GM12878 (cell line): ENCODE measurements around the gene WDR76. TPM values are rescaled to one million over a fixed set of nuclear protein-coding genes. Genes with fewer than 3 reads are reported as not detected.

Experiments used
- ATAC-seq: fragments of 200-7000 bp; cut with Tn5 transposase; 3 replicates; pipeline ENCODE4 v1.9.1; 2020; ENCODE audit warnings: mild to moderate bottlenecking, moderate library complexity
- BruUV-seq: library from RNA; stranded (reverse); fragments of 400-500 nt; replicated peaks from 2 replicates; lab custom pipeline; 2021; lab: Mats Ljungman, UMichigan
- CTCF ChIA-PET: fragments of 300-600 bp; sonication (Branson Sonifier 250); formaldehyde crosslinking; extraction: SDS; loops from one replicate; lab custom pipeline; 2021; ENCODE audit warnings: inconsistent platforms; lab: Yijun Ruan, JAX
- POLR2A ChIA-PET: fragments of 350-600 bp; formaldehyde crosslinking; extraction: SDS; loops from one replicate; lab custom pipeline; 2021; ENCODE audit warnings: inconsistent platforms; lab: Charles Lee
- RAD21 ChIA-PET: fragments of 300-600 bp; sonication (Branson Sonifier 250); formaldehyde crosslinking; loops from one replicate; lab custom pipeline; 2023; ENCODE audit warnings: antibody characterized with exemption; ENCODE audit not compliant: unreplicated experiment; lab: Charles Lee
- SMC1A ChIA-PET: fragments of 300-600 bp; sonication (Branson Sonifier 250); formaldehyde crosslinking; loops from one replicate; lab custom pipeline; 2023; ENCODE audit not compliant: unreplicated experiment, uncharacterized antibody; lab: Charles Lee
- DNase-seq: peaks from one replicate; pipeline ENCODE4 v3.0.0-alpha.2; 2011; ENCODE audit warnings: low read depth, low spot score
- FAIRE-seq: peaks from 3 replicates; lab custom pipeline; 2011; peaks lifted over from hg19 to GRCh38; lab: Jason Lieb, UNC
- H2AFZ ChIP-seq: 2 replicates; pipeline ENCODE4 v1.6.0; 2011; ENCODE audit warnings: low read depth, low read length, control low read depth; ENCODE audit not compliant: control insufficient read depth
- H3K27ac ChIP-seq: 2 replicates; pipeline ENCODE4 v1.5.1; 2011; ENCODE audit warnings: control low read depth; ENCODE audit not compliant: control insufficient read depth, insufficient read depth
- H3K27me3 ChIP-seq, 2 experiments: replicated peaks in 1 of 2; 2 replicates each; pipeline versions ENCODE4 v1.6.0 to v1.6.1; 2011; ENCODE audit warnings: low read length in 1 of 2; ENCODE audit not compliant: control insufficient read depth in 2 of 2, insufficient read depth in 2 of 2
- H3K36me3 ChIP-seq, 2 experiments: 2 replicates each; pipeline ENCODE4 v1.5.1; 2011; ENCODE audit warnings: low read length in 1 of 2; ENCODE audit not compliant: control insufficient read depth in 2 of 2, insufficient read depth in 2 of 2
- H3K4me1 ChIP-seq: 2 replicates; pipeline ENCODE4 v1.6.1; 2011; ENCODE audit warnings: mild to moderate bottlenecking, low read length, moderate library complexity, mixed read lengths; ENCODE audit not compliant: control insufficient read depth, insufficient read depth
- H3K4me2 ChIP-seq: 2 replicates; pipeline ENCODE4 v1.6.0; 2011; ENCODE audit warnings: control low read depth; ENCODE audit not compliant: control insufficient read depth, insufficient read depth
- H3K4me3 ChIP-seq: fragments of 200-600 bp; sonication (generic); 2 replicates; pipeline ENCODE4 v1.5.1; 2016
- H3K79me2 ChIP-seq: 2 replicates; pipeline ENCODE4 v1.6.0; 2011; ENCODE audit warnings: low read length; ENCODE audit not compliant: control insufficient read depth, insufficient read depth
- H3K9ac ChIP-seq: 2 replicates; pipeline ENCODE4 v1.8.0; 2011; ENCODE audit warnings: low read length, control low read depth, mixed read lengths; ENCODE audit not compliant: control insufficient read depth, insufficient read depth
- H3K9me3 ChIP-seq: replicated peaks from 3 replicates; pipeline ENCODE4 v1.5.1; 2011; ENCODE audit warnings: mild to moderate bottlenecking, low read length; ENCODE audit not compliant: control insufficient read depth, insufficient read depth
- H4K20me1 ChIP-seq: 2 replicates; pipeline ENCODE4 v1.6.0; 2011; ENCODE audit not compliant: control insufficient read depth, insufficient read depth
- NFYA ChIP-seq: IDR thresholded peaks from 2 replicates; pipeline ENCODE4 v1.6.1; 2011; ENCODE audit warnings: low read depth, mild to moderate bottlenecking, low read length, improper control_type of control experiment, borderline replicate concordance
- SMAD1 ChIP-seq: fragments of 450-650 bp; IDR thresholded peaks from 2 replicates; pipeline ENCODE4 v1.6.1; 2018; ENCODE audit warnings: mild to moderate bottlenecking, low read depth; ENCODE audit not compliant: partially characterized antibody
- ZBTB40 ChIP-seq: fragments of 450-650 bp; IDR thresholded peaks from 2 replicates; pipeline ENCODE4 v1.6.1; 2016; ENCODE audit warnings: mild to moderate bottlenecking, moderate library complexity, borderline replicate concordance
- WGBS: methylation state at CpG from one replicate; pipeline ENCODE4 v1.1.6; 2016; ENCODE audit warnings: low lambda C conversion rate; ENCODE audit not compliant: insufficient replicate concordance, insufficient coverage; ENCODE audit errors: missing lambda C conversion rate; 5-methylcytosine and 5-hydroxymethylcytosine counted together
- in situ Hi-C: fragments of 300-500 bp; cut with MboI; formaldehyde crosslinking; loops from 9 replicates; pipeline ENCODE4 v1.14.3; 2018; ENCODE audit warnings: mixed read lengths
- intact Hi-C: fragments of 100-400 bp; cut with micrococcal nuclease; formaldehyde crosslinking; loops from one replicate; pipeline ENCODE4 v1.14.2; 2022; ENCODE audit not compliant: unreplicated experiment
- polyA plus RNA-seq, 11 experiments: library from polyadenylated mRNA; depleted of rRNA in 4 of 11; unstranded in 6 of 11; stranded (reverse) in 5 of 11; fragments of >200 nt; fragmentation: Nextera tagmentation in 4 of 11; fragmentation: Illumina TruSeq in 1 of 11; extraction: Ambion mirVana in 4 of 11; extraction: Trizol in 1 of 11; gene quantifications; 1 replicate in 1 of 11; 2 replicates in 10 of 11; pipeline versions ENCODE4 v1.2.1 to v1.2.3, GENCODE V29; 2011 to 2016; ENCODE audit warnings: inconsistent platforms in 2 of 11, missing spikeins in 2 of 11, low read depth in 1 of 11
- total RNA-seq, 4 experiments: library from RNA; depleted of rRNA in 3 of 4; stranded (reverse); fragments of >200 nt in 3 of 4; fragmentation: Illumina TruSeq in 1 of 4; extraction: Trizol in 1 of 4; gene quantifications; 2 replicates each; pipeline versions ENCODE4 v1.2.1 to v1.2.3, GENCODE V29; 2013 to 2021

The WDR76 gene
- total and polyA plus RNA-seq, 10 of the 15 experiments (the other 5 are each of a cell fraction or from before 2014, with no cell fraction given): 8.0 to 59.7 (median 34.5) TPM

GRCh38 chr15:43871835-43872234 is 45.0 kb downstream of the WDR76 start:
- H4K20me1 ChIP-seq: no peaks in the 10 kb centered on the region
- no peaks in the 10 kb centered on the region for H3K4me1 ChIP-seq
- 100% methylated on average over 2 of the region's 2 CpGs for WGBS
- RAD21 ChIA-PET: no interaction called here
- no TSS peak for BruUV-seq
- DNase-seq: no peak
- intact Hi-C loops (no loop called here), in situ Hi-C loops (no loop called here)
- H3K4me3 ChIP-seq: no peak overlapping the region
- SMC1A ChIA-PET: no interaction called here
- H3K27me3 ChIP-seq: no peaks in the 10 kb centered on the region
- no peak for FAIRE-seq
- TF ChIP-seq ZBTB40 (peak; percentile 52), SMAD1 (no peak), NFYA (no peak)
- no peaks in the 10 kb centered on the region for H3K79me2 ChIP-seq
- no peak for ATAC-seq
- H3K9me3 ChIP-seq: no peaks in the 10 kb centered on the region
- CTCF ChIA-PET: interaction anchor here (0.8 to 2.4 kb wide), 4 partner anchors 10 to 195 kb away, joined by 3 to 10 read pairs (median 3); partner anchors contain the start of gene MFAP1
- no peak overlapping the region for H3K4me2 ChIP-seq
- H2AFZ ChIP-seq: no peak overlapping the region
- H3K9ac ChIP-seq: no peak overlapping the region
- H3K36me3 ChIP-seq: peaks cover 6 to 19% of the 10 kb centered on the region in 2 experiments
- H3K27ac ChIP-seq: no peak overlapping the region
- POLR2A ChIA-PET: no interaction called here
